Neuron (in vitro differentiated cells): ENCODE measurements around the gene ADAM19.

Experiments used
- H2AFZ ChIP-seq: one replicate; pipeline ENCODE4 v1.6.1; 2013; ENCODE audit warnings: low read depth, mild to moderate bottlenecking, inconsistent platforms, low read length, moderate library complexity
- H3K27me3 ChIP-seq: one replicate; pipeline ENCODE4 v1.6.1; 2013; ENCODE audit warnings: low read length; ENCODE audit not compliant: insufficient read depth
- H3K36me3 ChIP-seq: one replicate; pipeline ENCODE4 v1.6.1; 2013; ENCODE audit warnings: low read length; ENCODE audit not compliant: insufficient read depth
- H3K4me1 ChIP-seq: one replicate; pipeline ENCODE4 v1.6.1; 2013; ENCODE audit warnings: low read length; ENCODE audit not compliant: insufficient read depth
- H3K4me3 ChIP-seq: 2 replicates; pipeline ENCODE4 v1.5.1; 2013; ENCODE audit warnings: mild to moderate bottlenecking, low read length, moderate library complexity
- H3K9me3 ChIP-seq: one replicate; pipeline ENCODE4 v1.6.1; 2013; ENCODE audit warnings: low read length

ADAM19 gene

GRCh38 chr5:157603333-157604190 lies 28.0 kb upstream of the ADAM19 start:
- Histone ChIP-seq H3K4me1 (no peaks in the 10 kb centered on the region), H3K4me3 (no peak overlapping the region), H3K9me3 (no peaks in the 10 kb centered on the region), H2AFZ (peak overlapping the region; percentile 27), H3K36me3 (no peaks in the 10 kb centered on the region), H3K27me3 (no peaks in the 10 kb centered on the region)

GRCh38 chr5:157602505-157602904 lies 26.9 kb upstream of the ADAM19 start:
- H3K4me1 ChIP-seq = no peaks in the 10 kb centered on the region
- H3K9me3 ChIP-seq = no peaks in the 10 kb centered on the region
- no peak overlapping the region for H2AFZ ChIP-seq
- H3K36me3 ChIP-seq = no peaks in the 10 kb centered on the region
- H3K4me3 ChIP-seq = no peak overlapping the region
- no peaks in the 10 kb centered on the region for H3K27me3 ChIP-seq

GRCh38 chr5:157600252-157600651 lies 24.7 kb upstream of the ADAM19 start:
- no peaks in the 10 kb centered on the region for H3K9me3 ChIP-seq
- H3K36me3 ChIP-seq = no peaks in the 10 kb centered on the region
- H2AFZ ChIP-seq = no peak overlapping the region
- no peaks in the 10 kb centered on the region for H3K27me3 ChIP-seq
- peaks cover 2% of the 10 kb centered on the region for H3K4me1 ChIP-seq
- no peak overlapping the region for H3K4me3 ChIP-seq

GRCh38 chr5:157599565-157599964 lies 24.0 kb upstream of the ADAM19 start:
- no peaks in the 10 kb centered on the region for H3K9me3 ChIP-seq
- H3K27me3 ChIP-seq = no peaks in the 10 kb centered on the region
- H3K4me1 ChIP-seq = peaks cover 2% of the 10 kb centered on the region
- no peaks in the 10 kb centered on the region for H3K36me3 ChIP-seq
- no peak overlapping the region for H2AFZ ChIP-seq
- no peak overlapping the region for H3K4me3 ChIP-seq

- Histone ChIP-seq H3K4me3 (no peak overlapping the region), H3K9me3 (no peaks in the 10 kb centered on the region), H3K27me3 (no peaks in the 10 kb centered on the region), H3K4me1 (peaks cover 5% of the 10 kb centered on the region), H3K36me3 (no peaks in the 10 kb centered on the region), H2AFZ (no peak overlapping the region)
These were observed 22.9 kb upstream of the ADAM19 start for GRCh38 chr5:157598350-157598936.

- H3K36me3 ChIP-seq = no peaks in the 10 kb centered on the region
- H2AFZ ChIP-seq = no peak overlapping the region
- no peak overlapping the region for H3K4me3 ChIP-seq
- no peaks in the 10 kb centered on the region for H3K9me3 ChIP-seq
- H3K27me3 ChIP-seq = no peaks in the 10 kb centered on the region
- peaks cover 10% of the 10 kb centered on the region for H3K4me1 ChIP-seq
These were observed 21.7 kb upstream of the ADAM19 start for GRCh38 chr5:157597277-157597676.

- no peak overlapping the region for H3K4me3 ChIP-seq
These were observed 20.9 kb upstream of the ADAM19 start for GRCh38 chr5:157596487-157596886.

GRCh38 chr5:157594675-157595459 lies 19.3 kb upstream of the ADAM19 start:
- peaks cover 10% of the 10 kb centered on the region for H3K4me1 ChIP-seq
- no peaks in the 10 kb centered on the region for H3K9me3 ChIP-seq
- no peaks in the 10 kb centered on the region for H3K27me3 ChIP-seq
- H3K4me3 ChIP-seq = no peak overlapping the region
- H2AFZ ChIP-seq = no peak overlapping the region
- no peaks in the 10 kb centered on the region for H3K36me3 ChIP-seq

More at GRCh38 chr5:157596487-157596886, 20.9 kb upstream of the ADAM19 start:
- H3K4me1 ChIP-seq = peaks cover 10% of the 10 kb centered on the region
- no peak overlapping the region for H2AFZ ChIP-seq
- H3K9me3 ChIP-seq = no peaks in the 10 kb centered on the region
- no peaks in the 10 kb centered on the region for H3K36me3 ChIP-seq
- no peaks in the 10 kb centered on the region for H3K27me3 ChIP-seq

- no peak overlapping the region for H2AFZ ChIP-seq
- no peaks in the 10 kb centered on the region for H3K27me3 ChIP-seq
- no peak overlapping the region for H3K4me3 ChIP-seq
- H3K4me1 ChIP-seq = peaks cover 10% of the 10 kb centered on the region
- no peaks in the 10 kb centered on the region for H3K36me3 ChIP-seq
- H3K9me3 ChIP-seq = no peaks in the 10 kb centered on the region
These were observed 18.7 kb upstream of the ADAM19 start for GRCh38 chr5:157594257-157594656.

- Histone ChIP-seq H2AFZ (no peak overlapping the region), H3K36me3 (no peaks in the 10 kb centered on the region)
These were observed 17.6 kb upstream of the ADAM19 start for GRCh38 chr5:157593052-157593757.

GRCh38 chr5:157592594-157592993 lies 17.0 kb upstream of the ADAM19 start:
- no peak overlapping the region for H2AFZ ChIP-seq
- peaks cover 10% of the 10 kb centered on the region for H3K4me1 ChIP-seq
- no peak overlapping the region for H3K4me3 ChIP-seq
- H3K27me3 ChIP-seq = no peaks in the 10 kb centered on the region
- H3K36me3 ChIP-seq = no peaks in the 10 kb centered on the region
- no peaks in the 10 kb centered on the region for H3K9me3 ChIP-seq

More at GRCh38 chr5:157593052-157593757, 17.6 kb upstream of the ADAM19 start:
- no peaks in the 10 kb centered on the region for H3K27me3 ChIP-seq
- no peak overlapping the region for H3K4me3 ChIP-seq
- peaks cover 10% of the 10 kb centered on the region for H3K4me1 ChIP-seq
- no peaks in the 10 kb centered on the region for H3K9me3 ChIP-seq

GRCh38 chr5:157590478-157590877 lies 14.9 kb upstream of the ADAM19 start:
- H3K27me3 ChIP-seq = no peaks in the 10 kb centered on the region
- H3K9me3 ChIP-seq = no peaks in the 10 kb centered on the region
- H3K4me1 ChIP-seq = peaks cover 7% of the 10 kb centered on the region
- no peaks in the 10 kb centered on the region for H3K36me3 ChIP-seq
- H3K4me3 ChIP-seq = no peak overlapping the region
- H2AFZ ChIP-seq = no peak overlapping the region
